Activated CD4-positive, alpha-beta T cell treated with anti-CD3 and anti-CD28 coated beads for 1 hour (primary cell): ENCODE data around the gene FILIP1L.

Source experiments
- DNase-seq: peaks from one replicate; pipeline ENCODE4 v3.0.0-alpha.2; 2020

FILIP1L gene

GRCh38 chr3:100005665-100006393 is 108.5 kb downstream of the FILIP1L start:
- no peak for DNase-seq

GRCh38 chr3:100004931-100005330 is 109.4 kb downstream of the FILIP1L start:
- no peak for DNase-seq

GRCh38 chr3:100003609-100004503 is 110.4 kb downstream of the FILIP1L start:
- DNase-seq: no peak

- DNase-seq: no peak
These were observed 111.5 kb downstream of the FILIP1L start for GRCh38 chr3:100002599-100003350.

- no peak for DNase-seq
These were observed 112.6 kb downstream of the FILIP1L start for GRCh38 chr3:100001526-100002270.

- DNase-seq: no peak
These were observed 113.2 kb downstream of the FILIP1L start for GRCh38 chr3:100001083-100001482.

GRCh38 chr3:99999536-99999935 is 114.8 kb downstream of the FILIP1L start:
- no peak for DNase-seq

- DNase-seq: no peak
These were observed 117.0 kb downstream of the FILIP1L start for GRCh38 chr3:99997293-99997692.

GRCh38 chr3:99990179-99990578 is 124.1 kb downstream of the FILIP1L start:
- no peak for DNase-seq

GRCh38 chr3:99984668-99985067 is 129.6 kb downstream of the FILIP1L start:
- no peak for DNase-seq

- no peak for DNase-seq
These were observed 130.2 kb downstream of the FILIP1L start for GRCh38 chr3:99984139-99984538.

- no peak for DNase-seq
These were observed 131.7 kb downstream of the FILIP1L start for GRCh38 chr3:99982650-99983049.

- no peak for DNase-seq
These were observed 133.2 kb downstream of the FILIP1L start for GRCh38 chr3:99981138-99981537.

GRCh38 chr3:99980606-99981005 is 133.7 kb downstream of the FILIP1L start:
- no peak for DNase-seq

GRCh38 chr3:99978221-99978620 is 136.1 kb downstream of the FILIP1L start:
- no peak for DNase-seq

GRCh38 chr3:99976584-99976983 is 137.7 kb downstream of the FILIP1L start:
- DNase-seq: no peak

- DNase-seq: no peak
These were observed 139.3 kb downstream of the FILIP1L start for GRCh38 chr3:99974989-99975388.

GRCh38 chr3:99972380-99973104 is 141.8 kb downstream of the FILIP1L start:
- no peak for DNase-seq

- no peak for DNase-seq
These were observed 142.5 kb downstream of the FILIP1L start for GRCh38 chr3:99971761-99972160.

GRCh38 chr3:99970198-99970597 is 144.1 kb downstream of the FILIP1L start:
- DNase-seq: no peak

GRCh38 chr3:99969136-99969535 is 145.2 kb downstream of the FILIP1L start:
- no peak for DNase-seq

GRCh38 chr3:99967796-99968195 is 146.5 kb downstream of the FILIP1L start:
- no peak for DNase-seq
